Liver (tissue), 3 donors: Measurements from ENCODE around the gene CYTL1.

Experiments used
- CTCF ChIP-seq: fragments of 150-350 bp; IDR thresholded peaks from 2 replicates; pipeline ENCODE4 v1.5.1; 2017; ENCODE audit warnings: improper control_type of control experiment, low read depth, low read length; ENCODE audit not compliant: missing input control
- FOXA1 ChIP-seq: IDR thresholded peaks from 2 replicates; pipeline ENCODE4 v1.6.1; 2016; ENCODE audit warnings: antibody characterized with exemption
- GABPA ChIP-seq, 2 donors: IDR thresholded peaks in 1 of 2; conservative IDR thresholded peaks in 1 of 2; 2 replicates each; pipeline ENCODE4 v1.6.1; 2016; ENCODE audit warnings: antibody characterized with exemption in 2 of 2, mild to moderate bottlenecking in 1 of 2, moderate library complexity in 1 of 2
- donor health status: healthy.
- donor health status: healthy.

DNA sequence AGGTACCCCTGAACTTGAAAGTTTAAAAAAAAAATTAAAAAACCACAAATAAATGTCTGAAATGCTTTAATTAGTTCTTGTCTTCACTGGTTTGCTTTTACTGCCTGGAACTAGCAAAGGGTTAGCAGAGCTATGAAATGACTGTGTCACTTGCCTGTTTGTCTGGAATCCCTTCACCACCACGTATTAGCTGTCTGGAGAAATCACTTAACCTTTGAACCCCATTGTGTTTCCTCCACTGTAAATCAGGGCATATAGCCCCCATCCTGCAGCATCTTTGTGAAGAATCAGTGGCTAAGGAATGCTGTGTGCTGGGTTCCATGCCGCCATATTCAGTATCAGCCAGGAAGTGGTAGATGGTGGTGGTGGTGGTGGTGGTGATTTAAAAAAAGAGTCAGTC, 6.3 kb downstream of the CYTL1 start:
- TF ChIP-seq CTCF (no peak), FOXA1 (no peak), GABPA (IDR thresholded peaks at IDR 0.05 in 1 of 2, conservative IDR thresholded peaks at IDR 0.05 in 1 of 2) (no peak)
